Measurements from ENCODE around the gene TIMM44.

Gene TIMM44

DNA sequence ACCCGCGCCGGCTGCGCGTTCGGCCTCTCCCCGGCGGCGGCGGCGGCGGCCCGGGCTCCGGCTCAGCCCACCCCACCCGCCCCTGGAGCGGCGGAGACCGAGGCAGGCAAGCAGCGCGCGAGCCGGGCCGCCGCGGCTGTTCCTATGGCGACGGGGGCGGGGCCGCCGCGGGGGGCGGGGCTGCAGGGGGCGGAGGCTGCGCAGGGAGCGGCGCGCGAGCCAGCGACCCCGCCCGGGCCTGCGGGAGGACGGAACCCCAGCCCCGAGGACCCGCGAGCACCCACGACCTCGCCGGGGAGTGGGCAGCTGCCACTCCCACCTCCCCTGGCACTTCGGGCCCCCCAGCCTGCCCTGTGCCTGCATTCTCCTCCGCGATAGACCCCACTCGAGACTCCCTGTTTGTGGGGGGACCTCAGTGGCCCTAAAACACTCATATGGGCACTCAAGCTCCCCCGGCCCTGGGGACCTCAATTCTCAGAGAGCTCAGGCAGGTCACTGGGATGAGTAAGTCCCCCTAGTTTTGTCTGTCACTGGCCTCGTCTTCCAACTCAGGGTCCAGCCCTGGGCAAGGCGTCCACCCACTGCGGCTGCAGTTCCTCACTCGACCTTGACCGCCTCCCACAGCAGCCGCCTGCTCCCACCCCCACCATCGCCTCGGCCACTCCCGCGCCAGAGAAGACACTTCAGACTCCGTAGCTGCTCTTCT, 17.3 kb downstream of the TIMM44 start, which contains the start of gene CTXN1:
CTXN1 (minus strand) TSS at position 115 of the 706 bp plus-strand sequence. CDS start 597 bp downstream, outside the sequence.
- TF ChIP-seq MYC (IDR thresholded peaks at IDR 0.05; ENCODE audit: low read depth, low read length) = peak; percentile 15; the same call in 1 of the 2 replicates
- TF ChIP-seq, protein P1, sequence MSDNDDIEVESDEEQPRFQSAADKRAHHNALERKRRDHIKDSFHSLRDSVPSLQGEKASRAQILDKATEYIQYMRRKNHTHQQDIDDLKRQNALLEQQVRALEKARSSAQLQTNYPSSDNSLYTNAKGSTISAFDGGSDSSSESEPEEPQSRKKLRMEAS (IDR thresholded peaks at IDR 0.05; ENCODE audit: low read depth, low read length) = no peak
- H3K4me3 ChIP-seq (ENCODE audit: low read depth, low read length) = peak within 1 kb of the TSS; percentile 6
- peak; percentile 76 for DNase-seq (ENCODE audit: low read depth)

DNA sequence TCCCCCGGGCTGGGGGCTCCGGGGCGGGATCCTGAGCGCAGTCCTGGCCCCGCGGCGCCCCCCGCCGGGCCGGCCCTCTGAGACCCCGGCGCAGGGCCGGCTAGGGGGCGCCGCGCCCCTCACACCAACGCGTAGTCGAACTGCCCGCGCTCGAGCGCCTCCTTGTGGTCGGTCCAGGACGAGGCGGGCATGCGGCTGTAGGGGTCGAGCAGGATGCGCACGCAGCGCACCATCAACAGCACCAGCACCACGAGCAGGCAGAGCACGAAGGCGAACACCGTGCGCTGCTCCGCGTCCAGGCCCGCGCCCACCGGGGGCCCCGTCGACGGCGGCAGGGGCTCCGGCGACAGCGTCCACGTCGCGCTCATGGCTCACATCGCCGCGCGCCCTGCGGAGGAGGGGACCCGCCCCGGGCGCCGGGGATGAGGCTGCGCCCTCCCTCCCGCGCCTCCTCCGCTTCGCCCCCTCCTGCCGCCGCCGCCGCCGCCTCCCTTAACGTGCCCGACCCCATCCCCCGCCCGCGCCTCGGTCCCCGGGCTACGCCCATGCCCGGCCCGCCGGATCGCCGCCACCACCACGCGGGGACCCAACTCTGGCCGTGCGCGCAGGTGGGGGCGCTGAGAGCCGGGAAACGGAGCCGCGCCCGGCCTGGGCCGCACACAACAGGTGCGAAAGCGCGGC, 18.2 kb downstream of the TIMM44 start:
- DNase-seq (ENCODE audit: low read depth) = peak; percentile 87
- TF ChIP-seq POLR2A (IDR thresholded peaks at IDR 0.05; ENCODE audit: extremely low read depth, insufficient read length) (no peak), MYC (IDR thresholded peaks at IDR 0.05; ENCODE audit: low read depth, low read length) (peak; percentile 90)
- TF ChIP-seq, protein P1 (IDR thresholded peaks at IDR 0.05; ENCODE audit: low read depth, low read length) = peak; percentile 95
- TF ChIP-seq, protein P2, sequence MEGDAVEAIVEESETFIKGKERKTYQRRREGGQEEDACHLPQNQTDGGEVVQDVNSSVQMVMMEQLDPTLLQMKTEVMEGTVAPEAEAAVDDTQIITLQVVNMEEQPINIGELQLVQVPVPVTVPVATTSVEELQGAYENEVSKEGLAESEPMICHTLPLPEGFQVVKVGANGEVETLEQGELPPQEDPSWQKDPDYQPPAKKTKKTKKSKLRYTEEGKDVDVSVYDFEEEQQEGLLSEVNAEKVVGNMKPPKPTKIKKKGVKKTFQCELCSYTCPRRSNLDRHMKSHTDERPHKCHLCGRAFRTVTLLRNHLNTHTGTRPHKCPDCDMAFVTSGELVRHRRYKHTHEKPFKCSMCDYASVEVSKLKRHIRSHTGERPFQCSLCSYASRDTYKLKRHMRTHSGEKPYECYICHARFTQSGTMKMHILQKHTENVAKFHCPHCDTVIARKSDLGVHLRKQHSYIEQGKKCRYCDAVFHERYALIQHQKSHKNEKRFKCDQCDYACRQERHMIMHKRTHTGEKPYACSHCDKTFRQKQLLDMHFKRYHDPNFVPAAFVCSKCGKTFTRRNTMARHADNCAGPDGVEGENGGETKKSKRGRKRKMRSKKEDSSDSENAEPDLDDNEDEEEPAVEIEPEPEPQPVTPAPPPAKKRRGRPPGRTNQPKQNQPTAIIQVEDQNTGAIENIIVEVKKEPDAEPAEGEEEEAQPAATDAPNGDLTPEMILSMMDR (IDR thresholded peaks at IDR 0.05; ENCODE audit: low read depth, low read length) = peak; percentile 84
- no peak overlapping the region for H3K4me3 ChIP-seq (ENCODE audit: low read depth, low read length)

DNA sequence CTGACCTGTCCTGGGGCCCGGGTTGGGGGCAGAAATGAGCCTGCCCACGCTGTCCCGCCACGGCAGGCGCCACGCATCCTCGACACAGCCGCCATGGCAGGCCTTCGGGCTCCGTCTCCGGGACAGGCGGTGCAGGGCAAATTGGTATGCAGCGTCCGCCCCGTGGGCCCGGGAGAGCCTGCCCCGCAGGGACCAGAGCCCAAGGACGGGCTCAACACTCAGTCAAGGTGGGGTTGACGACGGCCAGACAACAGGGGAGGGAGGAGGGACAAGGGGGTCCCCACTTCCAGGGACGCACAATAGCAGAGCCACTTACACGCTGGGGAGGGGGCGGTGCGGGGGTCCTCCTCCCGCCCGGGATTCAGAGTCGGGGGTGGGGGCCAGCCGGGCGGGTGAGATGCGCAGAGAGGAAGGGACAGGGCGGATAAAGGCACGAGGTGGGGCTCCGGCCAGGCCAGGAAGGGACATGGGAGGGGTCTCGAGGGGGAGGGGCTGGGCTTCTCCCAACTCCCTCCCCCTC, 18.8 kb downstream of the TIMM44 start:
- no peak for DNase-seq (ENCODE audit: low read depth)
- H3K4me3 ChIP-seq (ENCODE audit: low read depth, low read length) = no peak overlapping the region
- TF ChIP-seq, protein P2 (IDR thresholded peaks at IDR 0.05; ENCODE audit: low read depth, low read length) = no peak
- TF ChIP-seq MYC (IDR thresholded peaks at IDR 0.05; ENCODE audit: low read depth, low read length) (no peak), POLR2A (IDR thresholded peaks at IDR 0.05; ENCODE audit: extremely low read depth, insufficient read length) (no peak)
- TF ChIP-seq, protein P1 (IDR thresholded peaks at IDR 0.05; ENCODE audit: low read depth, low read length) = no peak

DNA sequence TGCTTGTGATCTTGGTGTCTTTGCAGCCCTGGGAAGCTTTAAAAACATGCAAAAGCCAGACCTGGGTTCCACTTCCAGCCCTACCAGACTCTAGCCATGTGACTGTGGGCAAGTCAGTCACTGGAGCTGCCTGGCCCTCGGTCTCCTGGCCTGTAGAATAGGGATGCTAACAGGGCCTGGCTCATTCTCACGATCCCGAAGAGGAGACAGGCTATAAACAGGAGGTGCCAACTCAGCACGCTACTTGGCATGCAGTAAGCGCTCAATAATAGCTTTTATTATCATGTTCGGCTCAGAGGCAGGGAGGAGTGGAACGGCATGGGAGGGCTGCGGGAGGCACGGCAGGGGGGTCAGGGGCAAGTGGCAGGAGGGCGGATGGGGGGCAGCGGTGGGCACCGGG, 19.2 kb downstream of the TIMM44 start:
- DNase-seq (ENCODE audit: low read depth) = peak; percentile 47
- TF ChIP-seq, protein P2 (IDR thresholded peaks at IDR 0.05; ENCODE audit: low read depth, low read length) = no peak
- TF ChIP-seq POLR2A (IDR thresholded peaks at IDR 0.05; ENCODE audit: extremely low read depth, insufficient read length) (no peak), MYC (IDR thresholded peaks at IDR 0.05; ENCODE audit: low read depth, low read length) (no peak)
- TF ChIP-seq, protein P1 (IDR thresholded peaks at IDR 0.05; ENCODE audit: low read depth, low read length) = no peak
- H3K4me3 ChIP-seq (ENCODE audit: low read depth, low read length) = no peak overlapping the region

DNA sequence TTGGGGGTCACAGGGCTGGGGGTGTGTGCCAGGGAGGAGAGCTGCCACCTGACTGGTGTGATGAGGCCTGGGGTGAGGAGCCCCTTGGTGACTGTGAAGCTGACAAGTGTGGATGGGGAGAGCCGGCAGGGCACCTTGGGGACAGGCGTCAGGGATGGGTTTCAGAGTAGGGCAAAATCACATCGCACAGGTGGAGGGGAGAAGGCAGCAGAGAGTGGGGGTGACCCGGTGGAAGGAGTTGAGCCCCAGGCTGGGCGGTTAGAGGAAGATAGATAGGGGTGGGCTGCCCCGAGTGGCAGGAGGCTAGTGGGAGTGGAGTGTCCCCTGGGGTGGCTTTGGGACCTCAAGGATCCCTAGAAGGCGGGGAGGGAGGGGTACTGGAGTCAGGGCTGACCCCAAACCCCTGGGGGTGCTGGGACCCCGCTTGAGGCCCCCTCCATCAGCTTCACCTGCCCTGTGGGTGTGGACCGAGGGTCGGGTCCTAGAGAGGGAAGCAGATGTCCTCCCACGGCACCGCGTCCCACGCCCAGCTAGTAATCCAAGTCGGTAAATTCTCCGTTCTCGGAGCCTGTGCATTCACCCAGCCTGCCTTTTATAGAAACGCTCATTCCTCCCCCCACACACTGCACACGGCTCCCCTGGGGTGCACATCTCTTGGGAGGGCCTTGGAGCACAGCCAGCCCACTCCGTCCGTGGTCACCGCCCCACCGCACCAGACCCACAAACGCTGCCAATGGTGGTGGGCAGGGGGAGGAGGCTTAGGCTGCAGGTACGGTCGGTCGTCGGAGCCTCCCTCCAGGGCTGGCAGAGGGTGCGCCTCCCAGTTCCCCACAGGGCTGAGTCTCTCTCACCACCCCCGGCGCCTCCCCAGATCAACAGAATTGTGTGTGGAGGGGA, 19.9 kb downstream of the TIMM44 start:
- H3K4me3 ChIP-seq (ENCODE audit: low read depth, low read length) = no peak overlapping the region
- TF ChIP-seq MYC (IDR thresholded peaks at IDR 0.05; ENCODE audit: low read depth, low read length) (no peak), POLR2A (IDR thresholded peaks at IDR 0.05; ENCODE audit: extremely low read depth, insufficient read length) (no peak)
- TF ChIP-seq, protein P2 (IDR thresholded peaks at IDR 0.05; ENCODE audit: low read depth, low read length) = no peak
- TF ChIP-seq, protein P1 (IDR thresholded peaks at IDR 0.05; ENCODE audit: low read depth, low read length) = no peak
- peak; percentile 59 for DNase-seq (ENCODE audit: low read depth)
